Activated effector memory CD4-positive, alpha-beta T cell treated with anti-CD3 and anti-CD28 coated beads, Interleukin-2, amount 50 U/mL, for 16 hours (primary cell): ENCODE results near the gene GRK3.

ENCODE experiments used
- DNase-seq: peaks from one replicate; pipeline ENCODE4 v3.0.0-alpha.2; 2020

GRK3 gene

DNA sequence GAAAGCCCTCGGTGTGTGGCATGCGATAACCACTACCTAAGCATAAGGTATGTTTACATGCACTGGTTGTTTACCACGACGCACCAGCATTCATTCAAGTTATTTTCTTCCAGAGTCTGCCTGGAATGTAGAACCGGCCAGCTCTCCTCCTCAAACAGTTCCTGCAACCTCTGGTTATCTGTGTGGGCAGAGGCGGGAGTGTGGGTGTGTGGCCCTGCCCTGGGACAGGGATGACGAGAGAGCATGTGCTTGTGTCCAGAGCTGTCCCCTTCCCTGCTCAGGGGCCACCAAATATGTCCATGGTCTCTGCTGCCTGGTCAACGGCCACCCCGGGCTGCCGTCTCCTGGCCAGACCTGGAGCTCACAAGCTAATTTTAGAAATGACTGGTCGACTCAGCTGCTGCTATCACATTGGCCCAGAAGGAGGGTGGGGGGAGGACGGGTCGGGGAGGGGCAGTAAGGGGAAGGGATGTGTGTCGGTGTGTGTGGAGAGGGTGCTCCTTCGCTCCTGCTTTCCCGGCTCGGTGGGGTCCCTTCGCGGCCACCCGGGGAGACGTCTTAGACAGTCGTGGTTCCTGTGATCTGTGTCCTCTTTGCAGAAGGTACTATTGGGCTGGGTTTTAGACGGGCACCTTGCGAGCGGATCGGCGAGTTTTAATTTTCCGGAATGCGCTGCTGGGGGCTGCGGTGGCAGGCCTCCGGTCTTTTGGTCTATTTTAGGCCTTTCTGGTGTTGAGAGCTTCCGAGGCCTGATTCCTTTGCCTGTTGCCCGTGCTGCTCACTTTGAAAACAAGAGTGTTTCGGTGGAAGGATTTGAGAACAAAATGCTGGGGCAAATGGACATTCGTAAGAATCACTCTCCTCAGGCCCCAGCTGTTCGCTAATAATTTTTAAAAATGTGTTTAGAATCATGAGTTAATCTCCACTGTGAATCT, 177.5 kb downstream of the GRK3 start, which contains the start of gene MYO18B:
Gene MYO18B, plus strand, starts transcription at position 497 of the 935 bp plus-strand sequence. CDS start 18,905 bp downstream, outside the sequence.
- DNase-seq: no peak

GRCh38 chr22:25742918-25743708, 178.6 kb downstream of the GRK3 start:
- DNase-seq: no peak

DNA sequence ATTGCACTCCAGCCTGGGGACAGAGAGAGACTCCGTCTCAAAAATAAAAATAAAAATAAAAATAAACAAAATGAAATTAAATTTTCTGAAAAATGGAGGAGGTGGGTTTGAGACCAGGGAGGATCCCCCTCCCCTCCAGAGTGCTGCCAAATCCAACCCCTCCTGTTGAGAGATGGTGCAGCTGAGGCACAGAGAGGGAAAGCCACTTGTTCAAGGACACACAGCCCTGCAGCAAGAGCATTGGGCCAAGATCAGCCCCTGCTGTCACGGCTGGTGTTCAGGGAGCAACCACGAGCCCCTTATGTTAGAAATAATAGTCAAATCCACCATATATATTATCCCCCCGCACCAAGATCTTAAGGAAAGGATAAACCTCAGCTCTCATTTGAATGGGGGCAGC, 180.2 kb downstream of the GRK3 start:
- DNase-seq: no peak

DNA sequence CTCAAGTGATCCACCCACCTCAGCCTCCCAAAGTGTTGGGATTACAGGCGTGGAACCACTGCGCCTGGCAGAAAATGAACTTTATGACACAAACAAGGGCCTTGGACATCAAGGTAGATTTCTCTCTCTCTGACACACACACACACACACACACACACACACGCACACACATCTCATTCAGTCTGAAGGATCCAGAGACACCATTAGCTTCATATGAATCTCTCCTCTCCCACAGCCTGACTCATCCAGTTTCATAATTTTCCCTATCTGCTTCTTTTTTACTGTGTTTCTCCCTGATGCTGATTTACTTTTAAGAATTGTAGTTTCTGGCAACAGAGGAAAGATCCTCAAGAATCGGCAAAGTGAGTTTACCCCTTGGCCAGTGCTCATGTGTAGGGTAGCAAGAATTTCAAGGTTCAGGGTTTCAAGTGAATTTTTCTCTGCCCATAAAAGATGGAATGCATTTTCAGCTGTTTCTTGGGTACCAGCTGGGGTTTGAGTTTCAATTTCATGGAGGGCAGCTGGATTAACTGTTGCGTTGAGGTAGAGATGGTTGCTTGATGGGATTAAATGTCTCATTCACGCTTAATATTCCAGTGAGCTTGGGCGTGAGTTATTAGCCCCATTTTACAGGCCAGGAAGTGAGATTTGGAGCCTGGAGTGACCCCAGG, 181.0 kb downstream of the GRK3 start:
- DNase-seq: no peak

- no peak for DNase-seq
These were observed 181.5 kb downstream of the GRK3 start for GRCh38 chr22:25746012-25746373.

DNA sequence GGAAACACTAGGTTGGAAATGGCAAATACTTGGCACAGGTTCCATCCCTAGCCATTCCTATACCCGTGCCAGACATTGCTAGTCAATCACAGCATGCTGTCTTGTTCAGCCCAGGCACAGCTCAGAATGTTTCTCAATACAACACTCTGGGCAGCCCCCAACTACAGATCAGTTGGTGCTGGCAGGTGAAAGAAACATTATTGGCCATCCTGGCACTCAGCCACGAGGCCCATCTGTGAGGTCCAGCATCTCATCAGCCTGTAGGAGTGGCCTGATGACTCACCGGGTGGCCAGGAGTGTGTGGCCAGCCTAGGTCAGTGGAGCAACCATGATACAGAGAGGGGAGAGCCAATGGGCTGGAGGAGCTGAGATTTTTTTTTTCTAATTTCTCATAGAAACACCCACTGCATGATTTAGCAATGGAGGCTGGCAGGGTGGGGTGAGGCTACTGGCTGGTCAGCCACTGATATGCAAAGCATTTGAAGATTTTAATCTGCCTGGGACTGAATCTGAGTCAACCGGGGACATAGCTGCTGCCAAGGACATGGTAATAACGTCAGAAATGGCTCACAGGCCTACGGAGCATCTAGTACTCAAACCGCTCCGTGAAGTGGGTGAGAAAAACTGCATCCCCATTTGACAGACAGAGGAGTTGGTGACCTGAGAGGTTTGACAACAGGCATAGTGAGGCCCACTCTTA, 182.9 kb downstream of the GRK3 start:
- DNase-seq: no peak

- DNase-seq: no peak
These were observed 183.7 kb downstream of the GRK3 start for GRCh38 chr22:25748140-25748539.

DNA sequence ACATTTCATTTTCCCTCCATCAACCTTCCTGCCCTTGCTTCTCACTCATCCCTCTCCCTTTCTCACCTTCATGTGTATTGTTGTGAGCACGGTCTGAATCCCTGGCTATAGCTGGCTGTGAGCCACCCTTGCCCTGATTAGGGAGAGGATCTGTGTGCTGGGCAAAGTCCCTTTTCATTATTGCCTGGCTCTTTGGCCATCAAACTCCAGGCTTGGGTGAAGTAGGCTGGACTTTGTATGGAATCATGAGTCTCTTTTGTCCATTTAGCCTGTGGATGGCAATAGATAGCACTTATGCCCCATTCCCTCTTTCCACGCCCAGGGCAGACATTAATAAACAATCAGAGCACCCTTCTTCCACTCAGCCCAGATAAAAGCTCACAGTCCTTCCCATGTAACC, 184.2 kb downstream of the GRK3 start:
- DNase-seq: no peak

GRCh38 chr22:25749420-25750169, 185.1 kb downstream of the GRK3 start:
- DNase-seq: no peak

GRCh38 chr22:25750569-25751173, 186.2 kb downstream of the GRK3 start:
- DNase-seq: no peak

DNA sequence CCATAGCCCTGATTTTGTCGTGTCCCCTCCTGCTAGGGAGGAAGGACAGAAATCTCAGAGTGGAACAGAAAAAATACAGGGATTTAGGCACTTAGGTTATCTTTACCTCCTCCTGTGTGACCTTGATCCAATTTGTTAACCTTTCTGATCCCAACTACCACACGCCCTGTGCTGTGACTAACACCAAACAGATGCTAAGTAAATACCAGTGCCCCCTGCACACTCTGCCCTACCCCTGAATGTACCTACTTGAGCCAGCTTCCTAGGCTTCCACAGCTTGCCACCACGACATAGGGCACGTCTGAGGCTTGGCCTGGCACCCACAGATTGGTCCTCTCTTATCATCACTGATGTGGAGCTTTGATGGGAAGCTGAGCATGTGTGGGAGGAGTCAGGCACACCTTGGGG, 186.7 kb downstream of the GRK3 start:
- DNase-seq: no peak

DNA sequence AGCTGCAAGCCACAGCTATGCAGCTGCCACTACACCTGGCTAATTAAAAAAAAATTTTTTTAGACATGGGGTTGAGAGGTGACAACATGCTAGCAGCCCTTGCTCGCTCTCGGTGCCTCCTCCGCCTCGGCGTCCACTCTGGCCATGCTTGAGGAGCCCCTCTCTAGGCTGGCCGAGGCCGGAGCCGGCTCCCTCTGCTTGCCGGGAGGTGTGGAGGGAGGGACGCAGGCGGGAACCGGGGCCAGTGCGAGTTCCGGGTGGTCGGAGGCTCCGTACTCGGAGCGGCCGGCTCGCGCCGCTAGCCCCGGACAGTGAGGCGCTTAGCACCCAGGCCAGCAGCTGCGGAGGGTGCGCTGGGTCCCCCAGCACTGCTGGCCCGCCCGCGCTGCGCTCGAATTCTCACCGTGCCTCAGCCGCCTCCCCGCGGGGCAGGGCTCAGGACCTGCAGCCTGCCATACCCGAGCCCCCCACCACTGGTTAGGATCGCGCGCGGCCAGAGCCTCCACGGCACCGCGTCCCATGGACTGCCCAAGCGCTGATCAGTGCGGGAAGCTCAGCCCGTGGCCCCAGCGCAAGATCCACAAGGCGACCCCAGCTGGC, 188.2 kb downstream of the GRK3 start:
- DNase-seq: no peak

GRCh38 chr22:25753252-25753651, 188.8 kb downstream of the GRK3 start:
- DNase-seq: no peak

- no peak for DNase-seq
These were observed 190.2 kb downstream of the GRK3 start for GRCh38 chr22:25754527-25755202.

DNA sequence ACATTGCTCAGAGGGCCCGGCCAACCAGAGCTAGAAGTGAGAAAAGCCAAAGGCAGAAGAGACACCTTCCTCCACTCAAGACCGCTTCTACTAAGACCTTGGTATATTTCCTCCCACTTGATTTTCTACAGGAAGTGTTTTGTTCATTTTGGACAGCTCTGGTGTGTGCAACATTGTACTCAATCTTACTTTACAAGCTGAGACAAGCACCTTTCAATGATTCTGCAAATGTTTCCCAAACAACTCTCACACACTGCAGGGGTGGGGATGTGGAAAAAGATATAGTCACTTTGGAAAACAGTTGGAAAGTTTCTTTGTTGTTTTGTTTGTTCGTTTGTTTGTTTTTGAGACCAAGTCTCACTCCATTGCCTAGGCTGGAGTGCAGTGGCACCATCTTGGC, 193.2 kb downstream of the GRK3 start:
- DNase-seq: no peak

GRCh38 chr22:25758316-25758715, 193.8 kb downstream of the GRK3 start:
- DNase-seq: no peak

GRCh38 chr22:25759825-25760231, 195.4 kb downstream of the GRK3 start:
- DNase-seq: no peak

- no peak for DNase-seq
These were observed 195.8 kb downstream of the GRK3 start for GRCh38 chr22:25760294-25760693.

- no peak for DNase-seq
These were observed 196.5 kb downstream of the GRK3 start for GRCh38 chr22:25760848-25761595.

DNA sequence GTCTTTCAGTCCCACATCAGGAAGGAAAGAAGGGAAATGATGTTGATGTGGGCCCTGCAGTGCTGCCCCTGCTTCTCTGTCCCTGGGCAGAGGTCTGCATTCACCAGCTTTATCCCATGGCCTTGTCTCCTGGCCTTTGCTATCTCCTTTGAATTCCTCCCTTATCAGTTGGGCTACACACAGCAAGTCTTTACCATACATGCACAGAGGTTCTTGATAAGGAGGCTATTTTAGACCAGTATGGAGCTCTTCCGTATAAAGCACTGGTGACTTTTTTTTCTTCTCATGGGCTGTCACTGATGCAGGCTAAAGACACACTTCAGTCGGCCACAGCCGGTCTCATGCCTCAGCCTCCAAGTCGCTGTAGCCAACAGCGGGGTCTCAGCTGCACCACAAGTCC, 197.7 kb downstream of the GRK3 start:
- DNase-seq: no peak
